HepG2 (cell line): Measurements from ENCODE around the gene NDUFB10. TPM values are rescaled to one million over a fixed set of nuclear protein-coding genes. Genes with fewer than 3 reads are reported as not detected.
A peak's percentile ranks its signal among the peaks of the same experiment; 100 is the strongest.

ENCODE experiments used
- ASH2L ChIP-seq: fragments of 300-600, 200-600 bp; sonication (generic); IDR thresholded peaks from 2 replicates; pipeline ENCODE4 v1.7.0; 2017; ENCODE audit warnings: low read depth, mild to moderate bottlenecking, moderate library complexity, mixed read lengths, low read length; ENCODE audit not compliant: insufficient read length
- ATF7-NPFF ChIP-seq: sonication (generic); formaldehyde crosslinking; IDR thresholded peaks from 2 replicates; pipeline ENCODE4 v1.8.1; 2023; ENCODE audit warnings: mild to moderate bottlenecking, low read depth, missing genetic modification reagents, moderate library complexity
- ATM ChIP-seq: fragments of 450-650 bp; IDR thresholded peaks from 2 replicates; pipeline ENCODE4 v1.7.1; 2017; ENCODE audit warnings: mild to moderate bottlenecking, borderline replicate concordance
- CHD2 ChIP-seq: IDR thresholded peaks from 2 replicates; pipeline ENCODE4 v1.6.1; 2011; ENCODE audit warnings: low read depth, low read length, improper control_type of control experiment
- EEA1 ChIP-seq: sonication (generic); formaldehyde crosslinking; IDR thresholded peaks from 2 replicates; pipeline ENCODE4 v1.5.1; 2020; ENCODE audit warnings: mild to moderate bottlenecking, missing genetic modification reagents, borderline replicate concordance
- ELF3 ChIP-seq: IDR thresholded peaks from 2 replicates; pipeline ENCODE4 v1.6.1; 2016; ENCODE audit warnings: missing genetic modification reagents, missing compliant biosample characterization
- MED13 ChIP-seq: sonication (generic); formaldehyde crosslinking; IDR thresholded peaks from 2 replicates; pipeline ENCODE4 v1.5.0; 2020; ENCODE audit warnings: missing genetic modification reagents
- MLX ChIP-seq: IDR thresholded peaks from 2 replicates; pipeline ENCODE4 v1.6.1; 2016
- MTA1 ChIP-seq: sonication (generic); formaldehyde crosslinking; IDR thresholded peaks from 2 replicates; pipeline ENCODE4 v1.4.0; 2020; ENCODE audit warnings: missing genetic modification reagents, mild to moderate bottlenecking, borderline replicate concordance
- MYNN ChIP-seq: sonication (generic); formaldehyde crosslinking; IDR thresholded peaks from 2 replicates; pipeline ENCODE4 v1.4.0; 2020; ENCODE audit warnings: mild to moderate bottlenecking, low read depth, missing genetic modification reagents
- NFIB ChIP-seq: sonication (generic); formaldehyde crosslinking; IDR thresholded peaks from 2 replicates; pipeline ENCODE4 v1.9.0; 2021; ENCODE audit warnings: missing genetic modification reagents, mild to moderate bottlenecking, borderline replicate concordance
- NFYB ChIP-seq: sonication (generic); formaldehyde crosslinking; IDR thresholded peaks from 2 replicates; pipeline ENCODE4 v1.4.0; 2020; ENCODE audit warnings: missing genetic modification reagents
- POGZ ChIP-seq: sonication (generic); formaldehyde crosslinking; IDR thresholded peaks from 2 replicates; pipeline ENCODE4 v1.4.0; 2020; ENCODE audit warnings: mild to moderate bottlenecking, missing genetic modification reagents
- RBM22 ChIP-seq: fragments of 200-400 bp; formaldehyde crosslinking; optimal IDR thresholded peaks from 2 replicates; pipeline ENCODE3; 2017; ENCODE audit warnings: mild to moderate bottlenecking, low read length, moderate library complexity
- RFXAP ChIP-seq: sonication (generic); formaldehyde crosslinking; IDR thresholded peaks from 2 replicates; pipeline ENCODE4 v1.4.0; 2020; ENCODE audit warnings: missing genetic modification reagents, borderline replicate concordance
- SNRNP70 ChIP-seq: fragments of 200-400 bp; formaldehyde crosslinking; IDR thresholded peaks from 2 replicates; pipeline ENCODE4 v1.6.1; 2017; ENCODE audit warnings: mild to moderate bottlenecking, low read depth, low read length, moderate library complexity
- SOX6 ChIP-seq, 2 experiments: fragments of 450-650 bp in 1 of 2; sonication (generic) in 1 of 2; formaldehyde crosslinking in 1 of 2; IDR thresholded peaks; 2 replicates each; pipeline versions ENCODE4 v1.4.0 to v1.6.1; 2017 to 2020; ENCODE audit warnings: antibody characterized with exemption in 1 of 2, mild to moderate bottlenecking in 1 of 2, missing genetic modification reagents in 1 of 2
- SSRP1 ChIP-seq: IDR thresholded peaks from 2 replicates; pipeline ENCODE4 v1.6.1; 2016; ENCODE audit warnings: control low read depth
- SYNCRIP ChIP-seq: fragments of 200-400 bp; formaldehyde crosslinking; IDR thresholded peaks from 2 replicates; pipeline ENCODE4 v1.6.1; 2018; ENCODE audit warnings: mild to moderate bottlenecking, low read depth, low read length; ENCODE audit not compliant: insufficient read depth
- TEAD2 ChIP-seq: sonication (generic); formaldehyde crosslinking; IDR thresholded peaks from 2 replicates; pipeline ENCODE4 v1.9.0; 2021; ENCODE audit warnings: missing genetic modification reagents
- ZBTB8A ChIP-seq: sonication (generic); formaldehyde crosslinking; IDR thresholded peaks from 2 replicates; pipeline ENCODE4 v1.4.0; 2020; ENCODE audit warnings: mild to moderate bottlenecking, low read depth, missing genetic modification reagents, borderline replicate concordance
- ZNF274 ChIP-seq: sonication (generic); formaldehyde crosslinking; IDR thresholded peaks from 2 replicates; pipeline ENCODE4 v1.5.1; 2020; ENCODE audit warnings: mild to moderate bottlenecking, missing genetic modification reagents
- ZNF660 ChIP-seq: sonication (generic); formaldehyde crosslinking; IDR thresholded peaks from 2 replicates; pipeline ENCODE4 v1.5.1; 2020; ENCODE audit warnings: mild to moderate bottlenecking, low read depth, missing genetic modification reagents, borderline replicate concordance
- ZNF850 ChIP-seq: sonication (generic); formaldehyde crosslinking; conservative IDR thresholded peaks from 2 replicates; pipeline ENCODE4 v1.9.0; 2021; ENCODE audit warnings: mild to moderate bottlenecking, missing genetic modification reagents
- ZSCAN22 ChIP-seq: sonication (generic); formaldehyde crosslinking; IDR thresholded peaks from 2 replicates; pipeline ENCODE4 v1.4.0; 2020; ENCODE audit warnings: mild to moderate bottlenecking, missing genetic modification reagents
- polyA plus RNA-seq, 8 experiments: library from polyadenylated mRNA; depleted of rRNA in 3 of 8; stranded (reverse) in 7 of 8; unstranded in 1 of 8; fragments of >200 nt; fragmentation: Illumina TruSeq in 4 of 8; extraction: Trizol in 4 of 8; gene quantifications; 2 replicates each; pipeline versions ENCODE4 v1.2.1 to v1.2.3, GENCODE V29; 2011 to 2016; ENCODE audit warnings: low read depth in 4 of 8, missing spikeins in 1 of 8, mixed read lengths in 1 of 8; ENCODE audit not compliant: insufficient read depth in 1 of 8
- total RNA-seq, 5 experiments: library from RNA; depleted of rRNA; stranded (reverse); fragments of >200 nt; fragmentation: Illumina TruSeq; extraction: Trizol; gene quantifications; 2 replicates each; pipeline ENCODE4 v1.2.3, GENCODE V29; 2016; ENCODE audit warnings: low read depth in 1 of 5
- TF ChIP-seq, protein P1 (sequence below): sonication (generic); formaldehyde crosslinking; IDR thresholded peaks from 2 replicates; pipeline ENCODE4 v1.5.1; 2020; ENCODE audit warnings: missing genetic modification reagents, mild to moderate bottlenecking, borderline replicate concordance
- TF ChIP-seq, protein P2 (sequence below): sonication (generic); formaldehyde crosslinking; IDR thresholded peaks from 2 replicates; pipeline ENCODE4 v1.4.0; 2020; ENCODE audit warnings: missing genetic modification reagents

Gene NDUFB10
- total and polyA plus RNA-seq, 2 of the 13 experiments (the other 11 are each of a cell fraction or from before 2014, with no cell fraction given), result 68.6 to 157 TPM

DNA sequence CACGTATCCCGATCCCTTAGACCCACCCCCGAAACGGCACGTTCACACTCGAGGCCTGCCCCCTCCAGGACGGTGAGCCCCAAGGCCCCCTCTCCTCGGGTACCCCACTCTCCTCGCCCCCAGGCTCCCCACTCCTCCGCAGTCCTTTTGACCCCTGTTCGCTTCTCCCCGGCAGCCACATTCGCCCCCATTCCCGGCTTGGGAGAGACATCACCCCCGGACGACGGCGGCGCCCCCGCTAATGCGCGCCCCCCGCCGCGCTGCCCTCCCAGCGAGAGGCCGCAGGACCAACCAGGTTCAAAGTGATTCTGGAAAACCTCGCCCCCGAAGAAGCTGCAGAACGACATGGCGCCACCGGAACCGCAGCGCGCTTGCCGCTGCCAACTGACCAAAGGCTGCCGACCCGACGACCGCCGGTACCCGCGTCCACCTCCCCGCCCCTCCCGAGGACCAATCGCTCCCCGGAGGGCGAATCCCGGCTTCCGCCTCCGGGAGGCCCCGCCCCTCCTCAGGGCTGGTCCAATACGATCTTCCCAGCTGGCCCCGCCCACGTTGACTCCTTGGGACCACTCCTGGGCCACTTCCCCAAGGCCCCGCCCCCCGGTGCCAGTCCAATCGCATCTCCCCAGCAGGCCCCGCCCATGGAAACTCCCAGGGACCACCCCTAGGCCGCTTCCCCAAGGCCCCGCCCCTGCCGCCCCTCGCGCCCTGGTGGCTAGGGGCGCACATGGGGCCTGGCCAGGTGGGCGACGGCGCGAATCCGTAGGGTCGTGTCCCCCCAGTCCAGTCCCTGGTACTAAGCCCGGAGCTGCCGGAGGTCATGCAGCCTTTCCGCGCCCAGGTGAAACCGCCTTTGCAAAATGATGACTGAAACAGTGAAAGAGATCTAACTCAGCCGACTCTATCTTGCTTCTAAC is 16.3 kb upstream of the NDUFB10 start, which contains the start of gene MSRB1 (continued):
- TF ChIP-seq MED13 (CRISPR knock-in tag), result no peak
- no peak for TF ChIP-seq CHD2
- peak; percentile 69 for TF ChIP-seq ASH2L
- no peak for TF ChIP-seq TEAD2 (CRISPR knock-in tag)
- no peak for TF ChIP-seq NFIB (CRISPR knock-in tag)
- TF ChIP-seq SNRNP70, result no peak
- TF ChIP-seq SYNCRIP, result no peak
- peak; percentile 50; the same call in 1 of the 2 replicates for TF ChIP-seq ELF3 (CRISPR knock-in tag)
- 0 out of 2 replicates have a peak, but pooled peaks have one; percentile 16 for TF ChIP-seq ZNF850 (CRISPR knock-in tag)
- TF ChIP-seq POGZ (CRISPR knock-in tag), result no peak; the same call in 1 of the 2 replicates
- peak; percentile 64 for TF ChIP-seq ATF7-NPFF (CRISPR knock-in tag)
- no peak for TF ChIP-seq RBM22
- TF ChIP-seq ZSCAN22 (CRISPR knock-in tag), result peak; percentile 89
- TF ChIP-seq ATM, result no peak
- no peak for TF ChIP-seq ZBTB8A (CRISPR knock-in tag)
- TF ChIP-seq, protein P1, sequence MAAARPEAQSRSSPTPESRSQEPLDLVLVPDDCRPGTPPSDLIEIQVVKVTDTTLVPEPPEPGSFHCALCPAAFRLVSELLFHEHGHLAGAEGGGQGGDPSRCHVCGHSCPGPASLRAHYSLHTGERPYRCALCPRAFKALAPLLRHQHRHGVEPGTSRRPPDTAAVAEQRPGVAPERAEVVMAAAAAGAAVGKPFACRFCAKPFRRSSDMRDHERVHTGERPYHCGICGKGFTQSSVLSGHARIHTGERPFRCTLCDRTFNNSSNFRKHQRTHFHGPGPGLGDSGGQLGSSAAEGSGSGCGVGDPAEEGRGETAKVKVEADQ (CRISPR knock-in tag), result no peak
- TF ChIP-seq ZNF274 (CRISPR knock-in tag), result peak; percentile 77; the same call in 1 of the 2 replicates
- no peak for TF ChIP-seq MYNN (CRISPR knock-in tag)
- TF ChIP-seq, protein P2, sequence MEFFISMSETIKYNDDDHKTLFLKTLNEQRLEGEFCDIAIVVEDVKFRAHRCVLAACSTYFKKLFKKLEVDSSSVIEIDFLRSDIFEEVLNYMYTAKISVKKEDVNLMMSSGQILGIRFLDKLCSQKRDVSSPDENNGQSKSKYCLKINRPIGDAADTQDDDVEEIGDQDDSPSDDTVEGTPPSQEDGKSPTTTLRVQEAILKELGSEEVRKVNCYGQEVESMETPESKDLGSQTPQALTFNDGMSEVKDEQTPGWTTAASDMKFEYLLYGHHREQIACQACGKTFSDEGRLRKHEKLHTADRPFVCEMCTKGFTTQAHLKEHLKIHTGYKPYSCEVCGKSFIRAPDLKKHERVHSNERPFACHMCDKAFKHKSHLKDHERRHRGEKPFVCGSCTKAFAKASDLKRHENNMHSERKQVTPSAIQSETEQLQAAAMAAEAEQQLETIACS, result no peak
- TF ChIP-seq EEA1, result no peak
- TF ChIP-seq NFYB (CRISPR knock-in tag), result peak; percentile 84
- peak; percentile 61; the same call in 1 of the 2 replicates for TF ChIP-seq MTA1
- no peak for TF ChIP-seq RFXAP
- 0 out of 2 replicates have a peak, but pooled peaks have one; percentile 22 for TF ChIP-seq ZNF660 (CRISPR knock-in tag)
- no peak for TF ChIP-seq SSRP1 (CRISPR knock-in tag)
- TF ChIP-seq MLX (CRISPR knock-in tag), result no peak
- TF ChIP-seq SOX6 (IDR thresholded peaks at IDR 0.05), result no peak
- TF ChIP-seq SOX6 (CRISPR knock-in tag; IDR thresholded peaks at IDR 0.05), result peak; percentile 40; the same call in 1 of the 2 replicates
